GM23338 (cell line): ENCODE data around the gene PXMP4.

ENCODE experiments used
- EZH2 ChIP-seq: fragments of 200-600 bp; sonication (generic); IDR thresholded peaks from one replicate; pipeline ENCODE4 v1.8.0; 2017; ENCODE audit warnings: antibody characterized with exemption, mild to moderate bottlenecking, low read depth; ENCODE audit not compliant: unreplicated experiment
- EZH2phosphoT487 ChIP-seq: fragments of 200-600 bp; sonication (generic); IDR thresholded peaks from one replicate; pipeline ENCODE4 v1.8.1; 2018; ENCODE audit warnings: antibody characterized with exemption; ENCODE audit not compliant: unreplicated experiment
- JUNB ChIP-seq: IDR thresholded peaks from one replicate; pipeline ENCODE4 v1.6.1; 2016; ENCODE audit warnings: antibody characterized with exemption; ENCODE audit not compliant: unreplicated experiment
- POLR2AphosphoS5 ChIP-seq: IDR thresholded peaks from 2 replicates; pipeline ENCODE4 v1.6.1; 2016; ENCODE audit warnings: antibody characterized with exemption, low read depth
- STAT1 ChIP-seq: IDR thresholded peaks from one replicate; pipeline ENCODE4 v1.6.1; 2016; ENCODE audit warnings: antibody characterized with exemption; ENCODE audit not compliant: unreplicated experiment
- TF ChIP-seq, protein P1 (sequence below), 2 experiments: fragments of 200-600 bp in 1 of 2; sonication (generic) in 1 of 2; conservative IDR thresholded peaks; 2 replicates each; pipeline versions ENCODE4 v1.5.1 to v1.6.1; 2016 to 2017; ENCODE audit warnings: antibody characterized with exemption in 2 of 2, low read depth in 2 of 2, mild to moderate bottlenecking in 2 of 2, moderate library complexity in 1 of 2
- TF ChIP-seq, protein P2 (sequence below): IDR thresholded peaks from 2 replicates; pipeline ENCODE4 v1.6.1; 2016; ENCODE audit warnings: antibody characterized with exemption
- TF ChIP-seq, protein P3 (sequence below): IDR thresholded peaks from one replicate; pipeline ENCODE4 v1.6.1; 2018; ENCODE audit warnings: antibody characterized with exemption; ENCODE audit not compliant: unreplicated experiment
- TF ChIP-seq, protein P4 (sequence below): fragments of 250-450 bp; sonication (Bioruptor Pico); IDR thresholded peaks from 2 replicates; pipeline ENCODE4 v1.5.0; 2020; ENCODE audit warnings: mild to moderate bottlenecking, moderate library complexity

DNA sequence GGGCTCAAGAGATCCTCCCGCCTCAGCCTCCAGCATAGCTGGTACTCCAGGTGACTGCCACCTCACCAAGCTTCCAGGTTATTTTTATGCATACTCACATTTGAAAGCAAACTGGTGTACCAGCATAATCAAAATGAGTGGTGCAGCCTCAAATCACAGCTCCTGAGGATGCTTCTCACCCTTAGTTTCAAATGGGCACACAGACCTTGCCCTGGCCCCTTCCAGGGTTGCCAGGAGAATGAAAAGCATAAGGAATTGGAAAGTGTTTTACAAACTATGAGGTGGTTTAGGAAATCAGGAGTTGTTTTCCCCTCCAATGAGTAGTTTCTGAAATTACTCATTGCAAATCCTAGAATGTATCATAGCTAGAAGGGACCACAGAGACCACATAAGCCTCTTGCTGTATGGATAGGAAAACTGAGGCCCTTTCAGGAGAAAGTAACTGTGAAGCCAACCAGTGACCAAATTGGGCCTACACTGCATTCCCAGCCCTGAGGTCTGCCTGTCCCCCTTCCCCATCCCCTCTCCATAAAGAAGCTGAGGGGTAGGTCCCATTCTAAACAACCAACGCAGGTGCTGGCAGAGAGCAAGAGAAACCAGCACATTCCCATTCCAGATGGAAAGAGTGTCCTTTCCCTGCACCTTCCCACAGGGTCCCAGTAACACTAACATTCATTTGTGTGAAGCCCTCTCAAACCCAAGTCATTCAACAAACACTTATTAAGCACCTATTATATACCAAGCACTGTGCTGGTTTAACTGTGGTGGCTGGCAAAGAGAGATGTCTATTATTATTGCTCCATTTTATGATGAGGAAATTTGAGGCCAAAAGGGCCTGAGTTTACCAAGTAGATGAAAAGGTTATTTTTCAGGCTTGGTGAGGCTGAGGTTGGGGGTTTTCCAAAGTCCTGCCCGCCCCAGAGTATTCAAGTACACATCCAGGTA, 31.8 kb downstream of the PXMP4 start:
- TF ChIP-seq, protein P1, sequence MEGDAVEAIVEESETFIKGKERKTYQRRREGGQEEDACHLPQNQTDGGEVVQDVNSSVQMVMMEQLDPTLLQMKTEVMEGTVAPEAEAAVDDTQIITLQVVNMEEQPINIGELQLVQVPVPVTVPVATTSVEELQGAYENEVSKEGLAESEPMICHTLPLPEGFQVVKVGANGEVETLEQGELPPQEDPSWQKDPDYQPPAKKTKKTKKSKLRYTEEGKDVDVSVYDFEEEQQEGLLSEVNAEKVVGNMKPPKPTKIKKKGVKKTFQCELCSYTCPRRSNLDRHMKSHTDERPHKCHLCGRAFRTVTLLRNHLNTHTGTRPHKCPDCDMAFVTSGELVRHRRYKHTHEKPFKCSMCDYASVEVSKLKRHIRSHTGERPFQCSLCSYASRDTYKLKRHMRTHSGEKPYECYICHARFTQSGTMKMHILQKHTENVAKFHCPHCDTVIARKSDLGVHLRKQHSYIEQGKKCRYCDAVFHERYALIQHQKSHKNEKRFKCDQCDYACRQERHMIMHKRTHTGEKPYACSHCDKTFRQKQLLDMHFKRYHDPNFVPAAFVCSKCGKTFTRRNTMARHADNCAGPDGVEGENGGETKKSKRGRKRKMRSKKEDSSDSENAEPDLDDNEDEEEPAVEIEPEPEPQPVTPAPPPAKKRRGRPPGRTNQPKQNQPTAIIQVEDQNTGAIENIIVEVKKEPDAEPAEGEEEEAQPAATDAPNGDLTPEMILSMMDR (conservative IDR thresholded peaks at IDR 0.05; ENCODE audit: low read depth in 2 of 2), result no peak
- TF ChIP-seq POLR2AphosphoS5, result no peak
- TF ChIP-seq EZH2phosphoT487, result no peak
- TF ChIP-seq STAT1, result no peak
- TF ChIP-seq EZH2, result no peak
- TF ChIP-seq, protein P2, sequence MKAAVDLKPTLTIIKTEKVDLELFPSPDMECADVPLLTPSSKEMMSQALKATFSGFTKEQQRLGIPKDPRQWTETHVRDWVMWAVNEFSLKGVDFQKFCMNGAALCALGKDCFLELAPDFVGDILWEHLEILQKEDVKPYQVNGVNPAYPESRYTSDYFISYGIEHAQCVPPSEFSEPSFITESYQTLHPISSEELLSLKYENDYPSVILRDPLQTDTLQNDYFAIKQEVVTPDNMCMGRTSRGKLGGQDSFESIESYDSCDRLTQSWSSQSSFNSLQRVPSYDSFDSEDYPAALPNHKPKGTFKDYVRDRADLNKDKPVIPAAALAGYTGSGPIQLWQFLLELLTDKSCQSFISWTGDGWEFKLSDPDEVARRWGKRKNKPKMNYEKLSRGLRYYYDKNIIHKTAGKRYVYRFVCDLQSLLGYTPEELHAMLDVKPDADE, result no peak
- TF ChIP-seq, protein P3, sequence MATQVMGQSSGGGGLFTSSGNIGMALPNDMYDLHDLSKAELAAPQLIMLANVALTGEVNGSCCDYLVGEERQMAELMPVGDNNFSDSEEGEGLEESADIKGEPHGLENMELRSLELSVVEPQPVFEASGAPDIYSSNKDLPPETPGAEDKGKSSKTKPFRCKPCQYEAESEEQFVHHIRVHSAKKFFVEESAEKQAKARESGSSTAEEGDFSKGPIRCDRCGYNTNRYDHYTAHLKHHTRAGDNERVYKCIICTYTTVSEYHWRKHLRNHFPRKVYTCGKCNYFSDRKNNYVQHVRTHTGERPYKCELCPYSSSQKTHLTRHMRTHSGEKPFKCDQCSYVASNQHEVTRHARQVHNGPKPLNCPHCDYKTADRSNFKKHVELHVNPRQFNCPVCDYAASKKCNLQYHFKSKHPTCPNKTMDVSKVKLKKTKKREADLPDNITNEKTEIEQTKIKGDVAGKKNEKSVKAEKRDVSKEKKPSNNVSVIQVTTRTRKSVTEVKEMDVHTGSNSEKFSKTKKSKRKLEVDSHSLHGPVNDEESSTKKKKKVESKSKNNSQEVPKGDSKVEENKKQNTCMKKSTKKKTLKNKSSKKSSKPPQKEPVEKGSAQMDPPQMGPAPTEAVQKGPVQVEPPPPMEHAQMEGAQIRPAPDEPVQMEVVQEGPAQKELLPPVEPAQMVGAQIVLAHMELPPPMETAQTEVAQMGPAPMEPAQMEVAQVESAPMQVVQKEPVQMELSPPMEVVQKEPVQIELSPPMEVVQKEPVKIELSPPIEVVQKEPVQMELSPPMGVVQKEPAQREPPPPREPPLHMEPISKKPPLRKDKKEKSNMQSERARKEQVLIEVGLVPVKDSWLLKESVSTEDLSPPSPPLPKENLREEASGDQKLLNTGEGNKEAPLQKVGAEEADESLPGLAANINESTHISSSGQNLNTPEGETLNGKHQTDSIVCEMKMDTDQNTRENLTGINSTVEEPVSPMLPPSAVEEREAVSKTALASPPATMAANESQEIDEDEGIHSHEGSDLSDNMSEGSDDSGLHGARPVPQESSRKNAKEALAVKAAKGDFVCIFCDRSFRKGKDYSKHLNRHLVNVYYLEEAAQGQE, result no peak
- TF ChIP-seq JUNB, result no peak
- TF ChIP-seq, protein P4, sequence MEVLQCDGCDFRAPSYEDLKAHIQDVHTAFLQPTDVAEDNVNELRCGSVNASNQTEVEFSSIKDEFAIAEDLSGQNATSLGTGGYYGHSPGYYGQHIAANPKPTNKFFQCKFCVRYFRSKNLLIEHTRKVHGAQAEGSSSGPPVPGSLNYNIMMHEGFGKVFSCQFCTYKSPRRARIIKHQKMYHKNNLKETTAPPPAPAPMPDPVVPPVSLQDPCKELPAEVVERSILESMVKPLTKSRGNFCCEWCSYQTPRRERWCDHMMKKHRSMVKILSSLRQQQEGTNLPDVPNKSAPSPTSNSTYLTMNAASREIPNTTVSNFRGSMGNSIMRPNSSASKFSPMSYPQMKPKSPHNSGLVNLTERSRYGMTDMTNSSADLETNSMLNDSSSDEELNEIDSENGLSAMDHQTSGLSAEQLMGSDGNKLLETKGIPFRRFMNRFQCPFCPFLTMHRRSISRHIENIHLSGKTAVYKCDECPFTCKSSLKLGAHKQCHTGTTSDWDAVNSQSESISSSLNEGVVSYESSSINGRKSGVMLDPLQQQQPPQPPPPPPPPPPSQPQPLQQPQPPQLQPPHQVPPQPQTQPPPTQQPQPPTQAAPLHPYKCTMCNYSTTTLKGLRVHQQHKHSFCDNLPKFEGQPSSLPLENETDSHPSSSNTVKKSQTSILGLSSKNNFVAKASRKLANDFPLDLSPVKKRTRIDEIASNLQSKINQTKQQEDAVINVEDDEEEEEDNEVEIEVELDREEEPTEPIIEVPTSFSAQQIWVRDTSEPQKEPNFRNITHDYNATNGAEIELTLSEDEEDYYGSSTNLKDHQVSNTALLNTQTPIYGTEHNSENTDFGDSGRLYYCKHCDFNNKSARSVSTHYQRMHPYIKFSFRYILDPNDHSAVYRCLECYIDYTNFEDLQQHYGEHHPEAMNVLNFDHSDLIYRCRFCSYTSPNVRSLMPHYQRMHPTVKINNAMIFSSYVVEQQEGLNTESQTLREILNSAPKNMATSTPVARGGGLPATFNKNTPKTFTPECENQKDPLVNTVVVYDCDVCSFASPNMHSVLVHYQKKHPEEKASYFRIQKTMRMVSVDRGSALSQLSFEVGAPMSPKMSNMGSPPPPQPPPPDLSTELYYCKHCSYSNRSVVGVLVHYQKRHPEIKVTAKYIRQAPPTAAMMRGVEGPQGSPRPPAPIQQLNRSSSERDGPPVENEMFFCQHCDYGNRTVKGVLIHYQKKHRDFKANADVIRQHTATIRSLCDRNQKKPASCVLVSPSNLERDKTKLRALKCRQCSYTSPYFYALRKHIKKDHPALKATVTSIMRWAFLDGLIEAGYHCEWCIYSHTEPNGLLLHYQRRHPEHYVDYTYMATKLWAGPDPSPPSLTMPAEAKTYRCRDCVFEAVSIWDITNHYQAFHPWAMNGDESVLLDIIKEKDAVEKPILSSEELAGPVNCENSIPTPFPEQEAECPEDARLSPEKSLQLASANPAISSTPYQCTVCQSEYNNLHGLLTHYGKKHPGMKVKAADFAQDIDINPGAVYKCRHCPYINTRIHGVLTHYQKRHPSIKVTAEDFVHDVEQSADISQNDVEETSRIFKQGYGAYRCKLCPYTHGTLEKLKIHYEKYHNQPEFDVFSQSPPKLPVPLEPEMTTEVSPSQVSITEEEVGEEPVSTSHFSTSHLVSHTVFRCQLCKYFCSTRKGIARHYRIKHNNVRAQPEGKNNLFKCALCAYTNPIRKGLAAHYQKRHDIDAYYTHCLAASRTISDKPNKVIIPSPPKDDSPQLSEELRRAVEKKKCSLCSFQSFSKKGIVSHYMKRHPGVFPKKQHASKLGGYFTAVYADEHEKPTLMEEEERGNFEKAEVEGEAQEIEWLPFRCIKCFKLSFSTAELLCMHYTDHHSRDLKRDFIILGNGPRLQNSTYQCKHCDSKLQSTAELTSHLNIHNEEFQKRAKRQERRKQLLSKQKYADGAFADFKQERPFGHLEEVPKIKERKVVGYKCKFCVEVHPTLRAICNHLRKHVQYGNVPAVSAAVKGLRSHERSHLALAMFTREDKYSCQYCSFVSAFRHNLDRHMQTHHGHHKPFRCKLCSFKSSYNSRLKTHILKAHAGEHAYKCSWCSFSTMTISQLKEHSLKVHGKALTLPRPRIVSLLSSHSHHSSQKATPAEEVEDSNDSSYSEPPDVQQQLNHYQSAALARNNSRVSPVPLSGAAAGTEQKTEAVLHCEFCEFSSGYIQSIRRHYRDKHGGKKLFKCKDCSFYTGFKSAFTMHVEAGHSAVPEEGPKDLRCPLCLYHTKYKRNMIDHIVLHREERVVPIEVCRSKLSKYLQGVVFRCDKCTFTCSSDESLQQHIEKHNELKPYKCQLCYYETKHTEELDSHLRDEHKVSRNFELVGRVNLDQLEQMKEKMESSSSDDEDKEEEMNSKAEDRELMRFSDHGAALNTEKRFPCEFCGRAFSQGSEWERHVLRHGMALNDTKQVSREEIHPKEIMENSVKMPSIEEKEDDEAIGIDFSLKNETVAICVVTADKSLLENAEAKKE (CRISPR knock-in tag), result no peak
